IgD-negative memory B cell (primary cell): Measurements from ENCODE around the gene RAB28. TPM values are rescaled to one million over a fixed set of nuclear protein-coding genes. Genes with fewer than 3 reads are reported as not detected.
A peak's percentile ranks its signal among the peaks of the same experiment; 100 is the strongest.
"Not testable (repeated sequence)": the region's sequence is repeated elsewhere in the genome, so short reads cannot be mapped to it uniquely, and the experiment has no call there.

Experiments used
- H3K27ac Mint-ChIP-seq, 3 donors: one replicate each; pipeline ENCODE4 v1.8.0; 2020 to 2022; ENCODE audit warnings: mild to moderate bottlenecking in 3 of 3, mixed read lengths in 3 of 3, moderate library complexity in 1 of 3
- H3K27me3 Mint-ChIP-seq: one replicate; pipeline ENCODE4 v1.8.0; 2021; ENCODE audit warnings: mixed read lengths
- H3K36me3 Mint-ChIP-seq: one replicate; pipeline ENCODE4 v1.8.0; 2020; ENCODE audit warnings: mild to moderate bottlenecking, mixed read lengths
- H3K4me1 Mint-ChIP-seq, 3 donors: one replicate each; pipeline ENCODE4 v1.8.0; 2020 to 2022; ENCODE audit warnings: mixed read lengths in 3 of 3, mild to moderate bottlenecking in 1 of 3
- H3K4me3 Mint-ChIP-seq, 4 donors: one replicate each; pipeline ENCODE4 v1.8.0; 2020 to 2022; ENCODE audit warnings: mild to moderate bottlenecking in 4 of 4, mixed read lengths in 4 of 4, moderate library complexity in 3 of 4
- H3K9me3 Mint-ChIP-seq, 3 donors: one replicate each; pipeline ENCODE4 v1.8.0; 2020 to 2021; ENCODE audit warnings: mixed read lengths in 3 of 3, mild to moderate bottlenecking in 1 of 3
- polyA plus RNA-seq: library from polyadenylated mRNA; unstranded; fragments of 300-500 nt; fragmentation: Illumina TruSeq; gene quantifications from one replicate; pipeline ENCODE4 v1.2.3, GENCODE V29; 2021

RAB28 gene
- polyA plus RNA-seq, 1 donor from 2014 or later = 12.1 TPM

- Mint-ChIP-seq H3K36me3 (peaks cover 3% of the 10 kb centered on the region), H3K9me3 (peaks cover 0 to 3% (median under 1%) of the 10 kb centered on the region in 3 donors), H3K27ac (no peak overlapping the region), H3K4me3 (no peak overlapping the region), H3K27me3 (no peaks in the 10 kb centered on the region), H3K4me1 (peaks cover under 1 to 13% (median 2%) of the 10 kb centered on the region in 3 donors)
Measured at GRCh38 chr4:13396161-13396560, 88.0 kb downstream of the RAB28 start.

- Mint-ChIP-seq H3K4me1 (peaks cover 18 to 34% (median 21%) of the 10 kb centered on the region in 3 donors), H3K4me3 (peak overlapping the region in 2 of 4 donors; percentile 19 to 35)
- H3K27ac Mint-ChIP-seq, H3K9me3 Mint-ChIP-seq, H3K27me3 Mint-ChIP-seq, H3K36me3 Mint-ChIP-seq: not testable (repeated sequence)
Measured at GRCh38 chr4:13389901-13390300, 94.2 kb downstream of the RAB28 start.

- H3K27me3 Mint-ChIP-seq = no peaks in the 10 kb centered on the region
- peaks cover 0 to 9% (median 4%) of the 10 kb centered on the region in 3 donors for H3K9me3 Mint-ChIP-seq
- peaks cover 9% of the 10 kb centered on the region for H3K36me3 Mint-ChIP-seq
- no peak overlapping the region for H3K27ac Mint-ChIP-seq
- peaks cover 19 to 28% (median 21%) of the 10 kb centered on the region in 3 donors for H3K4me1 Mint-ChIP-seq
- no peak overlapping the region for H3K4me3 Mint-ChIP-seq
Measured at GRCh38 chr4:13386405-13387107, 97.6 kb downstream of the RAB28 start.

GRCh38 chr4:13384055-13384454 is 100.1 kb downstream of the RAB28 start:
- H3K36me3 Mint-ChIP-seq = peaks cover 6% of the 10 kb centered on the region
- peaks cover 0 to 5% (median 4%) of the 10 kb centered on the region in 3 donors for H3K9me3 Mint-ChIP-seq
- peaks cover 11 to 23% (median 13%) of the 10 kb centered on the region in 3 donors for H3K4me1 Mint-ChIP-seq
- H3K27ac Mint-ChIP-seq = peak overlapping the region in 1 of 3 donors; percentile 69
- H3K4me3 Mint-ChIP-seq = no peak overlapping the region
- no peaks in the 10 kb centered on the region for H3K27me3 Mint-ChIP-seq

- Mint-ChIP-seq H3K27me3 (no peaks in the 10 kb centered on the region), H3K36me3 (peaks cover 2% of the 10 kb centered on the region), H3K9me3 (no peaks in the 10 kb centered on the region), H3K4me3 (no peak overlapping the region), H3K27ac (no peak overlapping the region), H3K4me1 (peaks cover 0 to 2% (median 1%) of the 10 kb centered on the region in 3 donors)
Measured at GRCh38 chr4:13378973-13379759, 105.0 kb downstream of the RAB28 start.

GRCh38 chr4:13371048-13371447 is 113.1 kb downstream of the RAB28 start:
- Mint-ChIP-seq H3K27ac (no peak overlapping the region), H3K4me3 (no peak overlapping the region), H3K4me1 (no peaks in the 10 kb centered on the region), H3K36me3 (peaks cover 9% of the 10 kb centered on the region), H3K9me3 (no peaks in the 10 kb centered on the region), H3K27me3 (no peaks in the 10 kb centered on the region)

- Mint-ChIP-seq H3K27me3 (no peaks in the 10 kb centered on the region), H3K36me3 (peaks cover 16% of the 10 kb centered on the region), H3K9me3 (no peaks in the 10 kb centered on the region), H3K27ac (no peak overlapping the region), H3K4me1 (no peaks in the 10 kb centered on the region), H3K4me3 (no peak overlapping the region)
Measured at GRCh38 chr4:13368217-13368616, 115.9 kb downstream of the RAB28 start.

- H3K36me3 Mint-ChIP-seq = peaks cover 18% of the 10 kb centered on the region
- no peaks in the 10 kb centered on the region for H3K27me3 Mint-ChIP-seq
Measured at GRCh38 chr4:13367691-13368090, 116.4 kb downstream of the RAB28 start.

GRCh38 chr4:13367244-13367643 is 116.9 kb downstream of the RAB28 start:
- Mint-ChIP-seq H3K4me3 (no peak overlapping the region), H3K4me1 (peaks cover 0 to 2% (median 0%) of the 10 kb centered on the region in 3 donors), H3K27me3 (no peaks in the 10 kb centered on the region), H3K9me3 (no peaks in the 10 kb centered on the region), H3K36me3 (peaks cover 18% of the 10 kb centered on the region), H3K27ac (no peak overlapping the region)

More at GRCh38 chr4:13367691-13368090, 116.4 kb downstream of the RAB28 start:
- Mint-ChIP-seq H3K4me1 (peaks cover 0 to 2% (median 0%) of the 10 kb centered on the region in 3 donors), H3K9me3 (no peaks in the 10 kb centered on the region), H3K27ac (no peak overlapping the region), H3K4me3 (no peak overlapping the region)

- Mint-ChIP-seq H3K9me3 (no peaks in the 10 kb centered on the region), H3K27me3 (no peaks in the 10 kb centered on the region), H3K36me3 (peaks cover 18% of the 10 kb centered on the region), H3K4me1 (peaks cover 0 to 2% (median 0%) of the 10 kb centered on the region in 3 donors), H3K27ac (peak overlapping the region in 1 of 3 donors; percentile 35), H3K4me3 (no peak overlapping the region)
Measured at GRCh38 chr4:13365195-13365594, 118.9 kb downstream of the RAB28 start.

GRCh38 chr4:13364653-13365052 is 119.5 kb downstream of the RAB28 start:
- H3K4me3 Mint-ChIP-seq = no peak overlapping the region
- peaks cover 18% of the 10 kb centered on the region for H3K36me3 Mint-ChIP-seq
- H3K27ac Mint-ChIP-seq = no peak overlapping the region
- peaks cover 0 to 2% (median 0%) of the 10 kb centered on the region in 3 donors for H3K4me1 Mint-ChIP-seq
- H3K27me3 Mint-ChIP-seq = no peaks in the 10 kb centered on the region
- H3K9me3 Mint-ChIP-seq = no peaks in the 10 kb centered on the region

GRCh38 chr4:13364172-13364571 is 120.0 kb downstream of the RAB28 start:
- Mint-ChIP-seq H3K4me1 (peaks cover 0 to 2% (median 0%) of the 10 kb centered on the region in 3 donors), H3K4me3 (no peak overlapping the region), H3K9me3 (no peaks in the 10 kb centered on the region), H3K27me3 (no peaks in the 10 kb centered on the region), H3K36me3 (peaks cover 16% of the 10 kb centered on the region), H3K27ac (no peak overlapping the region)

GRCh38 chr4:13359809-13360208 is 124.3 kb downstream of the RAB28 start:
- Mint-ChIP-seq H3K9me3 (no peaks in the 10 kb centered on the region), H3K36me3 (peaks cover 8% of the 10 kb centered on the region), H3K27me3 (no peaks in the 10 kb centered on the region)

GRCh38 chr4:13355111-13355880 is 128.8 kb downstream of the RAB28 start:
- Mint-ChIP-seq H3K4me1 (no peaks in the 10 kb centered on the region), H3K27ac (no peak overlapping the region), H3K4me3 (no peak overlapping the region), H3K9me3 (peaks cover 0 to 6% (median 4%) of the 10 kb centered on the region in 3 donors), H3K27me3 (no peaks in the 10 kb centered on the region), H3K36me3 (peaks cover 16% of the 10 kb centered on the region)

More at GRCh38 chr4:13359809-13360208, 124.3 kb downstream of the RAB28 start:
- no peak overlapping the region for H3K4me3 Mint-ChIP-seq
- H3K4me1 Mint-ChIP-seq = peaks cover 0 to 2% (median 0%) of the 10 kb centered on the region in 3 donors
- no peak overlapping the region for H3K27ac Mint-ChIP-seq

GRCh38 chr4:13349096-13349495 is 135.0 kb downstream of the RAB28 start:
- Mint-ChIP-seq H3K27me3 (no peaks in the 10 kb centered on the region), H3K27ac (no peak overlapping the region), H3K9me3 (peaks cover 0 to 7% (median 6%) of the 10 kb centered on the region in 3 donors), H3K4me1 (no peaks in the 10 kb centered on the region), H3K36me3 (peaks cover 10% of the 10 kb centered on the region), H3K4me3 (no peak overlapping the region)
